Neural progenitor cell (in vitro differentiated cells): ENCODE results near the gene TWIST2.

Experiments used
- CTCF ChIP-seq: fragments of 200-600 bp; sonication (generic); IDR thresholded peaks from 2 replicates; pipeline ENCODE4 v1.5.1; 2017; ENCODE audit warnings: antibody characterized with exemption, mild to moderate bottlenecking
- EZH2 ChIP-seq: fragments of 200-600 bp; sonication (generic); IDR thresholded peaks from 2 replicates; pipeline ENCODE4 v1.6.1; 2017; ENCODE audit warnings: antibody characterized with exemption, mild to moderate bottlenecking, moderate library complexity

- TF ChIP-seq EZH2 (no peak), CTCF (no peak)
Measured at GRCh38 chr2:238902285-238902684, 54.4 kb downstream of the TWIST2 start.
